Colonic mucosa (tissue), 4 donors: ENCODE data around the gene GRM1. TPM values are rescaled to one million over a fixed set of nuclear protein-coding genes. Genes with fewer than 3 reads are reported as not detected.

Experiments
- DNase-seq: peaks from one replicate; pipeline ENCODE4 v3.0.0-alpha.2; 2020
- H3K27ac ChIP-seq: fragments of 200-600 bp; one replicate; pipeline ENCODE4 v1.8.0; 2021
- H3K27me3 ChIP-seq: fragments of 200-600 bp; one replicate; pipeline ENCODE4 v1.8.0; 2021
- H3K36me3 ChIP-seq: fragments of 200-600 bp; one replicate; pipeline ENCODE4 v1.8.0; 2021
- H3K4me1 ChIP-seq: fragments of 200-600 bp; one replicate; pipeline ENCODE4 v1.8.0; 2021; ENCODE audit warnings: mild to moderate bottlenecking
- H3K4me3 ChIP-seq: fragments of 200-600 bp; one replicate; pipeline ENCODE4 v1.8.0; 2021
- H3K9ac ChIP-seq, 2 donors: one replicate each; pipeline ENCODE4 v1.7.0; 2013; ENCODE audit warnings: control low read depth in 2 of 2, low read depth in 2 of 2, low read length in 2 of 2
- H3K9me3 ChIP-seq: fragments of 200-600 bp; one replicate; pipeline ENCODE4 v1.8.0; 2021
- intact Hi-C: fragments of 100-400 bp; cut with DNase I; formaldehyde crosslinking; loops from one replicate; pipeline ENCODE4 v1.14.1; 2022
- total RNA-seq, 2 donors: library from RNA; stranded (reverse); fragmentation: NEBNext Ultra II Directional in 1 of 2; extraction: Animal tissue kit (Norgen Biotek cat#: 25700) in 1 of 2; gene quantifications; one replicate each; pipeline ENCODE4 v1.2.1, GENCODE V29; 2021
- TF ChIP-seq, protein P1 (sequence below): fragments of 200-600 bp; IDR thresholded peaks from one replicate; pipeline ENCODE4 v1.8.0; 2022; ENCODE audit warnings: antibody characterized with exemption, mild to moderate bottlenecking
- donor health status: healthy.
- donor health status: DM: no; HTN: no; CAD: no.
- donor health status: DM: no; HTN: no; CAD: no.

Gene GRM1
- total RNA-seq, 2 donors from 2014 or later, result 0.11 TPM; not detected in 1

- H3K36me3 ChIP-seq, result no peaks in the 10 kb centered on the region
- TF ChIP-seq, protein P1, sequence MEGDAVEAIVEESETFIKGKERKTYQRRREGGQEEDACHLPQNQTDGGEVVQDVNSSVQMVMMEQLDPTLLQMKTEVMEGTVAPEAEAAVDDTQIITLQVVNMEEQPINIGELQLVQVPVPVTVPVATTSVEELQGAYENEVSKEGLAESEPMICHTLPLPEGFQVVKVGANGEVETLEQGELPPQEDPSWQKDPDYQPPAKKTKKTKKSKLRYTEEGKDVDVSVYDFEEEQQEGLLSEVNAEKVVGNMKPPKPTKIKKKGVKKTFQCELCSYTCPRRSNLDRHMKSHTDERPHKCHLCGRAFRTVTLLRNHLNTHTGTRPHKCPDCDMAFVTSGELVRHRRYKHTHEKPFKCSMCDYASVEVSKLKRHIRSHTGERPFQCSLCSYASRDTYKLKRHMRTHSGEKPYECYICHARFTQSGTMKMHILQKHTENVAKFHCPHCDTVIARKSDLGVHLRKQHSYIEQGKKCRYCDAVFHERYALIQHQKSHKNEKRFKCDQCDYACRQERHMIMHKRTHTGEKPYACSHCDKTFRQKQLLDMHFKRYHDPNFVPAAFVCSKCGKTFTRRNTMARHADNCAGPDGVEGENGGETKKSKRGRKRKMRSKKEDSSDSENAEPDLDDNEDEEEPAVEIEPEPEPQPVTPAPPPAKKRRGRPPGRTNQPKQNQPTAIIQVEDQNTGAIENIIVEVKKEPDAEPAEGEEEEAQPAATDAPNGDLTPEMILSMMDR, result no peak
- H3K4me3 ChIP-seq, result no peak overlapping the region
- DNase-seq, result no peak
- no peak overlapping the region for H3K27ac ChIP-seq
- no peak overlapping the region for H3K9ac ChIP-seq
- no peaks in the 10 kb centered on the region for H3K4me1 ChIP-seq
- H3K9me3 ChIP-seq, result no peaks in the 10 kb centered on the region
- intact Hi-C loops, result no loop called here
- H3K27me3 ChIP-seq, result no peaks in the 10 kb centered on the region
These were observed 338.2 kb downstream of the GRM1 start for GRCh38 chr6:146367061-146367460.

GRCh38 chr6:146369866-146370265 is 341.0 kb downstream of the GRM1 start:
- TF ChIP-seq, protein P1, result no peak
- H3K9ac ChIP-seq, result no peak overlapping the region
- no peak overlapping the region for H3K4me3 ChIP-seq
- H3K9me3 ChIP-seq, result no peaks in the 10 kb centered on the region
- no peaks in the 10 kb centered on the region for H3K36me3 ChIP-seq
- H3K27ac ChIP-seq, result no peak overlapping the region
- H3K4me1 ChIP-seq, result no peaks in the 10 kb centered on the region
- no peaks in the 10 kb centered on the region for H3K27me3 ChIP-seq
- DNase-seq, result no peak
- intact Hi-C loops, result no loop called here

- Histone ChIP-seq H3K4me1 (no peaks in the 10 kb centered on the region), H3K9me3 (no peaks in the 10 kb centered on the region), H3K4me3 (no peak overlapping the region), H3K9ac (no peak overlapping the region), H3K27ac (no peak overlapping the region), H3K27me3 (no peaks in the 10 kb centered on the region), H3K36me3 (no peaks in the 10 kb centered on the region)
- DNase-seq, result no peak
- intact Hi-C loops, result no loop called here
- TF ChIP-seq, protein P1, result no peak
These were observed 352.6 kb downstream of the GRM1 start for GRCh38 chr6:146381486-146381885.

GRCh38 chr6:146388736-146389364 is 360.0 kb downstream of the GRM1 start:
- no peak overlapping the region for H3K27ac ChIP-seq
- DNase-seq, result no peak
- H3K27me3 ChIP-seq, result no peaks in the 10 kb centered on the region
- H3K36me3 ChIP-seq, result no peaks in the 10 kb centered on the region
- no peaks in the 10 kb centered on the region for H3K9me3 ChIP-seq
- no peak overlapping the region for H3K4me3 ChIP-seq
- H3K4me1 ChIP-seq, result no peaks in the 10 kb centered on the region
- H3K9ac ChIP-seq, result no peak overlapping the region
- TF ChIP-seq, protein P1, result no peak
- intact Hi-C loops, result no loop called here

DNA sequence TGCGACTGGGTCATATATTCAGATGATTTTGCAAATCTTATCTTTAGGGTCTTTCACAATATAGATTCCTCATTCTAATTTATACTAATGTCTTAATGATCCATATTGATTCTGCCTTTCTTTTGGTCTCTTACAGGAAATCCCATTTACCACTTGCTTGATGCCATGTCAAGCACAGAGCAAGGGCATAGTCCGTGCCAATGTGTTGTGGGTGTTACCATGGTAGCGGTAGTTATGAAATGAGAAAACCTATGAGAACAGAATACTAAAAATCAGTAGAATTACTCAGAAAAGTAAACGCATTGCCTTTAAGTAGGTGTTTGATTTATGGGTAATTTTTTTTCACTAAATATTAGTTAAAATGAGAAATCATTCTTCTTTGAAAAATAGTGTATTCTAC is 360.9 kb downstream of the GRM1 start:
- Histone ChIP-seq H3K9ac (no peak overlapping the region), H3K27ac (no peak overlapping the region), H3K4me3 (no peak overlapping the region), H3K4me1 (no peaks in the 10 kb centered on the region), H3K27me3 (no peaks in the 10 kb centered on the region), H3K9me3 (no peaks in the 10 kb centered on the region), H3K36me3 (no peaks in the 10 kb centered on the region)
- DNase-seq, result no peak
- intact Hi-C loops, result no loop called here
- TF ChIP-seq, protein P1, result no peak
